ENCODE data around the gene DPEP3.

The DPEP3 gene

GRCh38 chr16:67928561-67929364 lies 51.5 kb downstream of the DPEP3 start:
- no peak overlapping the region for H3K4me3 ChIP-seq (replicated peaks; ENCODE audit: low read depth, low read length)
- peak; percentile 66 for DNase-seq (ENCODE audit: low read depth)
- TF ChIP-seq CTCF (IDR thresholded peaks at IDR 0.05; ENCODE audit: low read length, missing control alignments) = peak; percentile 93

- no peak for DNase-seq (ENCODE audit: low read depth)
- no peak overlapping the region for H3K4me3 ChIP-seq (replicated peaks; ENCODE audit: low read depth, low read length)
- no peak for TF ChIP-seq CTCF (IDR thresholded peaks at IDR 0.05; ENCODE audit: low read length, missing control alignments)
These were observed 52.2 kb downstream of the DPEP3 start for GRCh38 chr16:67928147-67928546.

- DNase-seq (ENCODE audit: low read depth) = no peak
- H3K4me3 ChIP-seq (replicated peaks; ENCODE audit: low read depth, low read length) = no peak overlapping the region
- no peak for TF ChIP-seq CTCF (IDR thresholded peaks at IDR 0.05; ENCODE audit: low read length, missing control alignments)
These were observed 53.0 kb downstream of the DPEP3 start for GRCh38 chr16:67927131-67927941.

- TF ChIP-seq CTCF (IDR thresholded peaks at IDR 0.05; ENCODE audit: low read length, missing control alignments) = no peak
- DNase-seq (ENCODE audit: low read depth) = no peak
- H3K4me3 ChIP-seq (replicated peaks; ENCODE audit: low read depth, low read length) = no peak overlapping the region
These were observed 54.0 kb downstream of the DPEP3 start for GRCh38 chr16:67926181-67926750.
